GM19467 (cell line): ENCODE results near the gene APBA3.
"Not testable (repeated sequence)": the region's sequence is repeated elsewhere in the genome, so short reads cannot be mapped to it uniquely, and the experiment has no call there.

Source experiments
- ATAC-seq: cut with Tn5 transposase; IDR thresholded peaks from one replicate; pipeline ENCODE4 v1.9.1; 2021; ENCODE audit warnings: mild to moderate bottlenecking, moderate library complexity; ENCODE audit not compliant: unreplicated experiment

APBA3 gene

DNA sequence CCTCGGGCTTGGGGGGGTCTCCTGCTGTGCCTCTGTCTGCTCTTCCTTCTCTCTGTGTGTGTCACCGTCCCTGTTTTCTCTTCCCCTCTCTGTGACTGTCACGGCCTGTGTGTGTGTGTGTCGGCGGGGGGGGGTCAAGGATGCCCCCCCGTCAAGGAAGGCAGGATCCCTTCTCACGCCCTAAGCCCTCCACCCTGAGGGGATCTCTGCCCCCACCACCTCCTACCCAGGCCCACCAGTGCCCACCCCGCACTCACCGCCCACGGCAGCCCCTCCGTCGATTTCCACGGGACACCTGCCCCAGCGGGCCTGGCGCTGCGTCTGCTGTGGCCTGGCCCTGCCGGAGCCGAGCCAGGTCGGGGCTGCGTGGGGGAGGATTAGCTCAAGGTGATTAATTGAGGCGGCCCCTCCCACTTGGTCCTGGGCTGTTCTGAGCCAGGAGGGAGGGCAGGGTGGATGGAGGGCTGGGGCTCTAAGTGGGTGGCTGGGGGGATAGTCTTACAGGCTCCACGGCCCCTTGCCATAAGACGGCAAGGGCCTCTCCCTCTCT lies 10.5 kb upstream of the APBA3 start, which contains the start of gene RAX2:
Gene RAX2, minus strand, starts transcription at position 323 of the 550 bp plus-strand sequence. CDS start 486 bp downstream, outside the sequence.
- ATAC-seq, result no peak

DNA sequence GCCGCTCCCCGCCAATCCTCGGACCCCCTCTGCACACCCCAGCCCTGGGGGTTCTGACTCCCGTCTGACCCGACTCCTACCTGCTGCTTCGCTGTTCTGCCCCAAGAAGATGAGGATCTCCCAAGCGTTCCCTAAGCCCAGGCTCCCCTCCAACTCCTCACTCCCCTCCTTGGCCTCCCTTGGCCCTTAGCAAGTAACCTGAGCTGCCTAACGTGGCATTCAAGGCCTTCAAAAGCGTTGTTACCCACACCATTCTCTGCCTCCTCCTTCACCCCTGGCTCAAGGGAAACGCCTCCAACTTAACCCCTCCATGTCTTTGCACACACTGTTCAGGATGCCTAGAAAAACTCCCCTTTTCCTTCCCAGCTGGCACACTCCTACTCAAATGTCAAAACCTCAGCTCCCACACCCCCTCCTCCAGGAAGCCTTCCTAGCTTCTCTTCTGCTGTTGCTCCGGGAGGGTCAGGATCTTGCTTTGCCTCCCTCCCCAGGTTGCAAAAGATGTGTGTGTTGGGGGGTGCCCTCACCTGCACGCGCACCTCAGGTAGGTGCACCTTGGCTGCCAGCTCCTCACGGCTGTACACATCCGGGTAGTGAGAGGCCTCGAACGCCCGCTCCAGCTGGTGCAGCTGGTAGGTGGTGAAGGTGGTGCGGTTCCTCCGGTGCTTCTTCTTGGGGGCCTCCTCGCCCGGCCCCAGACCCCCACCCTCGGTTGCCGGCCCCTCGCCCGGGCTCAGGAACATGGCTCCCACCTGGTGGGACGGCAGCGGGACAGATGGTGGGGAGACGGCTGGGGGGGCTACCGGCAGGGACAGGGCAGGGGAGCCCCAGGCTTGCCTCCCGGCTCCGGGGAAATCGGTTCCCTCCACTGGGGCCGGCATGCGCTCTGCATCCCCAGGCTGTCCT lies 9.8 kb upstream of the APBA3 start:
- ATAC-seq, result no peak

DNA sequence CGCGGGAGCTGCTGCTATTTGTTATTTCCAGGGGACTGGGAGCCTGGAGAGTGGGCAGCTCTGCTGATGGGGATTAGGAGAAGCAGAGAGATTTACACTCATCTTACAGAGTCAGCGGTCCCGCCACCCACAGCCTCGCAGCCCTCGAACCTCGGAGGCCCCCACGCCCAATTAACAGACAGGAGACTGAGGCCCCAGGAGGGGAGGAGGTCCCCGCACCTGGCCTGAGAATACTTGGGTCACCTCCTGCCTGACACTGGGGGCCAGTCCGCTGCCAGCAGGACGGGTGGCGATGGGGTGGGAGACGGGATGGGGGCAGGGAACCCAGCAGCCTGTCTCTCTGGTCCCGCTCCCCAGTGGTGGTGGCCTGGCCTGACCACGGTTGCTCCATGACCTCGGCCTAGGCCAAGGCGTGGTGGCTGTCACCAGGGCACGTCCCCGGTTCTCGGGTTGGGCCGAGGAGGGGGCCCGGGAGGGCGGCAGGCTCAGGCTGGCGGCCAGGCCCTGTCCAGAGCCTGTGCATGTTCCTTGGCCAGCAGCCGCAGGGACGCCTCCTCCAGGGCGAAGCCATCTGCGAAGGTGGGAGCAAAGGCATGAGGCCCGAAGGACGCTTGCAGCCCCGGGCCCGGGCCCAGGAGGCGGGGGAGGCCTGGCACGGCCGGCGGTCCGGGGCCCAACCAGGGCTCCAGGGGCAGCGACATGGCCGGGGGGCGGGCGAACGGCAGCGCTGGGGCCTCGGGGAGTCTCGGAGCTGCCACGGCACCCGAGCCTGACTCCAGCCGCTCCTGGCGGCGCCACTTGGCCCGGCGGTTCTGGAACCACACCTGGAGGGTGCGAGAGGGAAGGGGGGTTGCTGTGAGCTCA lies 8.9 kb upstream of the APBA3 start:
- no peak for ATAC-seq

DNA sequence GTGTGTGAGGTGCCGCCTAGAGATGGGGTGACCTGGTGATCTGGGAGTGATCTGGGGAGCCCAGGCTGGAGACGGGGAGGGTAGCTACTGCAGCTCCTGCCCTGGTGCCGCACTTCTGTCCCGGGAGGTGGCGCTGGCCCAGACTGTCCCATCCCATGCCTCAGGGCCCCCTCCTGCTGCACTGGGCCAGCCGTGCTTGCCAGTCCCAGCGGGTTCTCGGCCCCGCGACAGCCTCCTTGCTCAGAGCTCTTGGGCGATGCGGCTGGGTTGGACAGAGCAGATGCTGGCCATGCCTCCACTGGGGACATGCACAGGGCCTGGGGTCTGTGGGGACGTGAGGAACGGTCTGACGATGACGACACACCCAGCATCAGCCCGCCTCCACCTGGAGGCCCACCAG lies 8.0 kb upstream of the APBA3 start:
- ATAC-seq, result no peak

DNA sequence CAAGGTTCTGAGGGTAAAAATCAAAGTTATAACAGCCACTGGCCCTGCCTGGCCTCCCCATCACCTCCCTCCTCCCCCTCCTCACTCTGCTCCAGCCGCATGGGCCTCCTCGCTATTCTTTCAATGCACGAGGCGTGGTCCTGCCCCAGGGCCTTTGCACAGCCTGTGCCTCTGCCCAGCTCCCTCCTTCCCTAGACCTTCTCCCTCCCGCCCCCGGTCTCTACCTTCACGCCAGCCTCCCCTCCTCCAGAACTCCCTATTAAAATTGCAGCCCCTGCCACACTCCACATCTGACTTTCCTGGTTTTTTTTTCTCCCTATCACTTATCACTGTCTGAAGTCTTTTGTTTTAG lies 7.2 kb upstream of the APBA3 start:
- ATAC-seq, result no peak

DNA sequence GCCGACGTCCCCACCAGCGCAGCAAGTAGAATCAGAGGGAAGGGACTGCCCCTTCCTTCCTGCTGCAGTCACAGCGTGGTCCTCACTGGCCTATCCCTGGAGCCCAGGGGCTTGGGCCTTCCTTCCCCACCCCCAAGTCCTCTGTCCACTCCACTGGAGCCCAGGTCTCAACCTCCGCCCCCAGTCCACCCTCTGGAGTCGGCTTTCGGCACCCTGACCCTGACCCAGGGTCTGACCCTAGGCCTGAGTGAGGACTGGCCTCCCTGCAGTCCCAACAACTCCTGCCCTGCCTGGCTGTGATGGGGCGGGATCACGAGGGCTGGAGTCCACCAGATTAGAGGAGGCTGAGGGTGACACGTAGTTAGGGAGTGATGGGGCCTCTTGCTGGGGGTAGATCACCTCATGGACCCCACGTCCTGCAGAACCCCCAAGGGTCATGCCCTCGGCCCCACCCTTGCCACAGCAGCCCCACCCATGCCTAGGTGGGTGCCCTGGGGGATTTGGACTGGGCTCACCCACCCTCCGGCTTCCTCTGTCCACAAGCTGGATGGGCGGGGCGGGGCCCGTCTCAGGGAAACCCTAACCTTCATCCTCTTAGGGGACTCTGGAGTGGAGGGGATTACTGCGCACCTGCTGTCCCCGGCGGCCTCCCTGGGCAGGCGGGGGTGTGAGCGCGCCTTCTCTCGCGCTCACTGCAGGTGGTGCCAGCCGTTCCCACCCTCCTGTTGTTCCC lies 6.7 kb upstream of the APBA3 start:
- no peak for ATAC-seq

DNA sequence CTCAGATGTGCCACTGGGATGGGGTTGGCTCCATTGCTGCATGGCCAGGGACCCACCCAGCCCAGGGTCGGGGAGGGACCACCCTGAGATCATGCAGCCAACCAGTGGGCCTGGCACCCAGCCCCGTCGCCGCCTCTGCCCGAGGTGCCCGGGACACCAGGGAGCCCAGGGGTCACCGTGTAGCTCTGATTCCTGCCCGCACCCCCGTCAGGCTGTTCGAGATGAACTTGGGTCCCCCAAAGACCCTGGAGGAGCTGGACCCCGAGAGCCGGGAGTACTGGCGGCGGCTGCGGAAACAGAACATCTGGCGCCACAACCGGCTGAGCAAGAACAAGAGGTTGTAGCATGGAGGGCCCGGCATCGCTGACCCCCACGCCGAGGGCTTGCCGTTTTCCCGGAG lies 5.6 kb upstream of the APBA3 start:
- ATAC-seq, result no peak

DNA sequence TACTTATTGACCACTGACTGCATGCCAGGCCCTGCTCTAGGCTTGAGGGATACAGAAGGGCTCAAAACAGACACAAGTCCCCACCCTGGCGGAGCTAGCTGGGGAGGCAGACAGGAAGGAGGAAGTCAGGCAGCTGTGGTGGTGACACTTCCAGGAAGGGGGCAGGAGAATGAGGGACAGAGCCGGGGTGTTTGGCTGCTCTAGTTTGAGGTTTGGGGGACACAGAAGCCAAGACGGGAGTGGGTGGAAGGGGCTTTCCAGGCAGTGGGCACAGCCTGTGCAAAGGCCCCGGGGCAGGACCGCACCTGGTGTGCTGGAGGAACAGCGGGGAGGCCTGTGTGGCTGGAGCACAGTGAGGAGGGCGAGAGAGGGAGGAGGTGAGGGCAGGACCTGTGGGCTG lies 5.0 kb upstream of the APBA3 start:
- ATAC-seq, result no peak

DNA sequence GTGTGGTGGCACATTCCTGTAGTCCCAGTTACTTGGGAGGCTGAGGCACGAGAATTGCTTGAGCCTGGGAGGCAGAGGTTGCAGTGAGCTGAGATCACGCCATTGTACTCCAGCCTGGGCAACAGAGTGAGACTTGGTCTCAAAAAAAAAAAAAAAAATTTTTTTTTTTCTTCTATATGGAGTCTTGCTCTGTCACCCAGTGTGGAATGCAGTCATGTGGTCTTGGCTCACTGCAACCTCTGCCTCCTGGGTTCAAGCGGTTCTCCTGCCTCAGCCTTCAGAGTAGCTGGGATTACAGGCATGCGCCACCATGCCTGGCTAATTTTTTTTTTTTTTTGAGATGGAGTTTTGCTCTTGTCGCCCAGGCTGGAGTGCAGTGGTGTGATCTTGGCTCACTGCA lies 4.3 kb upstream of the APBA3 start:
- ATAC-seq, result not testable (repeated sequence)

DNA sequence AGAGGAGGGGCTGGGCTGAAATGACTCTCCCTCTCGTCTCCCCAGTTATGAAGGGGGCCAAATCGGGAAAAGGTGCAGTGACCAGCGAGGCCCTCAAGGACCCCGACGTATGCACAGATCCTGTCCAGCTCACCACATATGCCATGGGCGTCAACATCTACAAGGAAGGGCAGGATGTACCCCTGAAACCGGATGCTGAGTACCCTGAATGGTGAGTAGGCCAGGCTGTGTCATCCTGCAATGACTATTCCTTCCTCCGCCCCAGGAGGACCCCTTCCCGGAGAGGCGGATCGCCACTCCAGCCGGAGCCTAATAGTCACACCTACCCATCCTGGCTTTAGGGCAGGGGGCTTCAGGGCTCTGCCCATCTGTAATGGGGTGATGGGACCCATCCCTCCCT lies 3.6 kb upstream of the APBA3 start:
- ATAC-seq, result no peak

DNA sequence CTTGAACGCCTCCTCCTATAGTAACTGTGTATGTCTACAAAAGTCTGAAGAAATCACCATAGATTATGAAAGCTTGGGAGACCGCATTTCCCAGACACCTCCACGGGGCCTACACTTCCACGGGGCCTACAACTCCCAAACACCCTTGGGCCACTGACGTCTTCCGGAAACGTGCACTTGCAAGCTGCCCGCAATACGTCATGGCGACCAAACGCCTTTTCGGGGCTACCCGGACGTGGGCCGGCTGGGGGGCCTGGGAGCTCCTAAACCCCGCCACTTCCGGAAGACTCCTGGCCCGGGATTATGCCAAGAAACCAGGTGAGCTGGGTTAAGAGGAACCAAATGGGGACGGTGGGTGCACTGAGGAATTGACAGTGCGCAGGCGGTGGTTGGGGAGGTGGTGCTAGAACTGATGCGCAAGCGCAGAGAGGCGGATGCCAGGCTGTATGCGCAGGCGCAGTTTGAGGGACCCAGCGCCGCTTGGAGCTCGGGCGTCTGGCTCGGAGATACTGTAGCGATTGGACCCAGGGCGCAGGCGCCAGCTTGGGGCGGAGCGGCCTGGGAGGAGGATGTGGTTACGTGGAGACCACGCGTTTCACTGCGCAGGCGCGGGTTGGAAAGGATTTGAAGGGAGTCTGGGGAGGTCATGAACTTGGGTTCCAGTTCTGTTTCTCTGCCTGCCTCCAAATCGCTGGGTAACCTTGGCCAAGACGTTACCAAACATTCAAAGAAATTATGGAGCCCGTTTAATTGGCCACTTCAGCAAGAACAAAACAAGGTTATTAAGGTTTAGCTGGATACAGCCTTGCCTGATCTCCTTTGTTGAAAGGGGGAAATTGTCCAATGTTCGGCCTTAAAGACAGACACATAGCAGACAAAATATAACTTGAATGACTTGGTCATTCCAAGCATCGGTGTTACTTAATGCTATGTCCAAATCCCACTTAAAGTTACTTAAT lies 1.3 kb upstream of the APBA3 start, which contains the start of gene MRPL54:
Gene MRPL54, plus strand, starts transcription at position 182 of the 959 bp plus-strand sequence. Its CDS starts 19 bp downstream, at position 201.
- peak; percentile 56 for ATAC-seq

DNA sequence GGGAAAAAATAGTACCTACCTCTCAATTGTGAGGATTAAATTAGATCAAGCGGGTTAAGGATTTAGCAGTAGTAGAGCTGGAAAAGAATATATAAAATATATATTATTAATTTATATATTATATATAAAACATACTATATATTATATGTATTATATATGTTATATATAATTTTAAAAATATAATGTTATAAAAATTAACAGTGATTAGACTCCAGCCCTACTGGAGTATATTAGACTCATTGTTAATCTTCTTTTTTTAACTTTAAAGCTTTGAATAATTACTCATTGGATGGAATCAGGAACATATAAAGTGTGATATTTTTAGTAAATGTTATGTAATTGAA lies 610 bp upstream of the APBA3 start:
- no peak for ATAC-seq

DNA sequence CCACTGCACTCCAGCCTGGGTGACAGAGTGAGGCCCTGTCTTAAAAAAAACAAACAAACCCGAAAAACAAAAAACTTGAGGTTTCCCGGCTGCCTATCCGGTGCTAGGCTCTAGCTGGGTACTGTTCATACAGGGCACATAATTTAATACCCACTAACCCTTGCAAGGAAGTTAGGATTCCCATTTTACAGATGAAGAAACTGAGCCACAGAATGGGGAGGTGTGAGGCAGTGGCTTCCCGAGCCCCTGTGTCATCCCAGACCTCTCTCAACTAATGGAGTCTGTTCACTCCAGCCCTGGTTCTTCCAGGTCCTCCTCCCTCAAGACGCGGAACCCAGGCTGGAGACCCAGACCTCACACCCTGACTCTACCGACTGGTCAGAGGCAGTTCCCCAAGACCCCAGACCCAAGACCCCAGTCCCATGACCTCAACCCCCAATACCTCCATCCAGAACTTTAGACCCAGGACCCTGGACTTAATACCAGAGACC lies 576 bp downstream of the APBA3 start:
- ATAC-seq, result no peak

DNA sequence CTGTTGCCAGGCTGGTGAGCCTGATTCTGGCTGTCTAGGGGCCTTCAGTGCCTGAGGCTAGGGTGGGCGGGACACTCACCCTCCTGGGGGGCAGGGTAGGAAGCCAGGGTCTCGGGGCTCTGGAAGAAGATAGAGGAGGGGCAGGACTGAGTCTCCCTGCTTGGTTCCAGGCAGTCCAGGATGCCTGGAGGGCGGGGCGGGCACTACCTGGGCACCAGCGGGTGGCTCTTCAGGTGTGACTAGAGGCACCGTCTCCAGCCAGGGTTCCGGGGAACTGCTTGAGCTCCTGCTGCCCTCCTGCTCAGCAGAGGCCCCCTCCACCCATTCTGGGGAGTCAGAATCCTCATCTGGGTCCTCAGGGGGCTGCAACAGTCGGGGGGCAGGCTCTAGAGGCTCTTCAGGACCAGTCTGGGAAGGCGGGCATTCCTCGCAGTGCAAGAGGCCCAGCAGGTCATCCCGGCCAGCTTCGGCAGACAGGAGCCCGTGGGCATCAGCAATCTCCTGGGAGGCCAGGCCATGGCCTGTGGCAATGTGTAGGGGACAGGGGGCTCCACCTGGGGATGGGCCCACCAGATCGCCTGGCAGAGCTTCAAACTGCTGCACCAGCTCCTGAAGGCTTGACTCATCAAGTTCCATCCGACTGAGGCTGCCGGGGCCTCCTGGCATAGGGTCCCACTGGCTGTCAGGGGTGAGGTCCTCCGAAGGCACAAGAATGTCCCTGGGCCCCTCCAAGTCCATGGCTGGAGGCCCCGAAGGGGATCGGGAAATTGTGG lies 1.8 kb downstream of the APBA3 start:
- ATAC-seq, result no peak

DNA sequence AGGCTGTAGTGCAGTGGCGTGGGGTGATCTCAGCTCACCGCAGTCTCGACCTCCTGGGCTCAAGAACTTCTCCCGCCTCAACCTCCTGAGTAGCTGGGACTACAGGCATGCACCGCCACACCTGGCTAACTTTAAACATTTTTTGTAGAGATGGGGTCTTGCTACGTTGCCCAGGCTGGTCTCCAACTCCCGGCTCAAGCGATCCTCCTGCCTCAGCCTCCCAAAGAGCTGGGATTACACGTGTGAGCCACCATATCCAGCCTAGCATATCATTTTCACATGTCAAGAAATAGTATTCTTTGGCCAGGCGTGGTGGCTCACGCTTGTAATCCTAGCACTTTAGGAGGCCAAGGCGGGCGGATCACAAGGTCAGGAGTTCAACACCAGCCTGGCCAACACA lies 3.2 kb downstream of the APBA3 start:
- not testable (repeated sequence) for ATAC-seq

DNA sequence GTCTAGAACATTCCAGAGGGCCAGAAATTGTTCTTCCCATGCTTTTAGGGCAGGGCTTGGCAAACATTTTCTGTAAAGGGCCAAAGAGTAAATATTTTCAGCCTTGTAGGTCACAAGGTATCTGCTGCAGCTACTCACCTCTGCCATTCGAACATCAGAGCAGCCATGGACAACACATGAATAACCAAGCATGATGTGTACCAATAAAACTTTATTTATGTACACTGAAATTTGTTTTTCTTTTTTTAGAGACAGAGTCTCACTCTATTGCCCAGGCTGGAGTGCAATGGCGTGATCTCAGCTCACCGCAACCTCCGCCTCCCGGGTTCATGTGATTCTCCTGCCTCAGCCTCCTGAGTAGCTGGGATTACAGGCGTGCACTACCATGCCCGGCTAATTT lies 3.8 kb downstream of the APBA3 start:
- ATAC-seq, result not testable (repeated sequence)

DNA sequence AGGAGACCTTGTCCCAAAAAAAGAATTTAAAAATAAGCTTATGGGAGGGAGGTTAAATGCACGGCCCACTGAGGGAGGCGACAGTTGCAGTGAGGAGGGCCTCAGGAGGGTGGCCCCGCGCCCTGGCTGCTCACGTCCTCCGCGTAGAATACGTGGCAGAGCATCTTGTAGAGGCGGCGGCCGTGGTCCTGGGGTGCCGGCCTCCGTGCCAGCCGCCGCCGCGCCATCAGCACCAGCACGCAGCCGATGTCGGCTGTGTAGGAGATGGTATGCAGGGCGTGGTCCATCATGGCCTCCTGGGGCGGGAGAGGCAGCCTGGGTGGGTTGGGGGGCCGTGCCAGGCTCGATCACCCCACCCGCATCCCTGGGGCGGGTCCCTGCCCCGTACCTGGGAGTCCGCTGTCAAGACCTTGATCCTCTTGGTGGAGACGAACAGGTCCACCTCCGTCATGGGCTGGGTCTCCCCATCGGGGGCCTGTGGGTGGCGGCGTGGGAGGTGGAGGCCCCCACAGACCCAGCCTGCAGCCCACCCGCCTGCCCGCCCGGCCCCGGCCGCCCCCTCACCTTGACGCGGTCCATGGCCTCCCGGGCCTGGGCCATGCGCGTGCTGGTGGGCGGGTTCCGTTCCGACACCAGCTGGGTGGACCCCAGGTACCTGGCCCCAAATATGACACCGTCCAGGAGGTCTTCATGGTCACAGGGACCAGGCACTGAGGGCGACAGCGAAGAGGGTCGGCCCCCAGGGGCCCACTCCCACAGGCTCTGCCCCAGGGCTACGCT lies 7.7 kb downstream of the APBA3 start:
- ATAC-seq, result no peak

DNA sequence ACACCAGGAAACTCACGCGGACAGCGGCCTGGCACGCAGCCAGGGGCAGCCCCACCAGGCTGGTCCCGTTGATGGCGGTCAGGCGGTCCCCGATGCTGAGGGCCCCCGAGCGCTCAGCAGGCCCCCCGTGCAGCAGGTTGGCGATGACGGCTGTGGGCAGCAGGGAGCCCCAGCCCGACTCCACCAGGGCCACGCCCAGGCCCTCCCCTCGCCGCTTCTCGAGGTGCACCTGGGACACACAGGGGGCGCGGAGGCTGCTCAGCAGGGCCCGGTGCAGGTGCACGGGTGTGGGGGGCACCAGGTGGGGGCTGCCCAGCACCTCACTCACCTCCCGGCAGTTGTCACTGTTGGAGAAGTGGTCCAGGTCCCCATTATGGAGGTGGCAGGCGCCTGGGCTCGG lies 9.0 kb downstream of the APBA3 start:
- no peak for ATAC-seq
